GM21526 (cell line): ENCODE measurements around the gene USP49.

ENCODE experiments used
- ATAC-seq: cut with Tn5 transposase; IDR thresholded peaks from one replicate; pipeline ENCODE4 v1.9.1; 2021; ENCODE audit warnings: moderate library complexity; ENCODE audit not compliant: unreplicated experiment, low FRiP score

USP49 gene

GRCh38 chr6:41878246-41878645, 16.9 kb downstream of the USP49 start:
- no peak for ATAC-seq

GRCh38 chr6:41877051-41877680, 18.0 kb downstream of the USP49 start:
- ATAC-seq: no peak

- ATAC-seq: no peak
Observed at GRCh38 chr6:41874741-41875140, 20.4 kb downstream of the USP49 start.

GRCh38 chr6:41872147-41872546, 23.0 kb downstream of the USP49 start:
- no peak for ATAC-seq

- no peak for ATAC-seq
Observed at GRCh38 chr6:41871691-41872090, 23.5 kb downstream of the USP49 start.

GRCh38 chr6:41859356-41859755, 35.8 kb downstream of the USP49 start:
- no peak for ATAC-seq

- ATAC-seq: no peak
Observed at GRCh38 chr6:41858703-41859102, 36.5 kb downstream of the USP49 start.

GRCh38 chr6:41850861-41851260, 44.3 kb downstream of the USP49 start:
- no peak for ATAC-seq

GRCh38 chr6:41846666-41847237, 48.4 kb downstream of the USP49 start:
- ATAC-seq: no peak

- no peak for ATAC-seq
Observed at GRCh38 chr6:41843178-41843577, 52.0 kb downstream of the USP49 start.

GRCh38 chr6:41840326-41840725, 54.8 kb downstream of the USP49 start:
- ATAC-seq: no peak

GRCh38 chr6:41836660-41837052, 58.5 kb downstream of the USP49 start:
- no peak for ATAC-seq

GRCh38 chr6:41836022-41836659, 59.0 kb downstream of the USP49 start:
- ATAC-seq: no peak

GRCh38 chr6:41832263-41832662, 62.9 kb downstream of the USP49 start:
- ATAC-seq: no peak

GRCh38 chr6:41826343-41827022, 68.7 kb downstream of the USP49 start:
- no peak for ATAC-seq

- ATAC-seq: no peak
Observed at GRCh38 chr6:41824571-41825569, 70.3 kb downstream of the USP49 start.

GRCh38 chr6:41823178-41823577, 72.0 kb downstream of the USP49 start:
- ATAC-seq: no peak

GRCh38 chr6:41822021-41822420, 73.2 kb downstream of the USP49 start:
- no peak for ATAC-seq

- ATAC-seq: no peak
Observed at GRCh38 chr6:41821266-41821665, 73.9 kb downstream of the USP49 start.

GRCh38 chr6:41818271-41819054, 76.7 kb downstream of the USP49 start:
- no peak for ATAC-seq
